GM21526 (cell line): ENCODE measurements around the gene ADCY5.

ENCODE experiments used
- ATAC-seq: cut with Tn5 transposase; IDR thresholded peaks from one replicate; pipeline ENCODE4 v1.9.1; 2021; ENCODE audit warnings: moderate library complexity; ENCODE audit not compliant: unreplicated experiment, low FRiP score

ADCY5 gene

DNA sequence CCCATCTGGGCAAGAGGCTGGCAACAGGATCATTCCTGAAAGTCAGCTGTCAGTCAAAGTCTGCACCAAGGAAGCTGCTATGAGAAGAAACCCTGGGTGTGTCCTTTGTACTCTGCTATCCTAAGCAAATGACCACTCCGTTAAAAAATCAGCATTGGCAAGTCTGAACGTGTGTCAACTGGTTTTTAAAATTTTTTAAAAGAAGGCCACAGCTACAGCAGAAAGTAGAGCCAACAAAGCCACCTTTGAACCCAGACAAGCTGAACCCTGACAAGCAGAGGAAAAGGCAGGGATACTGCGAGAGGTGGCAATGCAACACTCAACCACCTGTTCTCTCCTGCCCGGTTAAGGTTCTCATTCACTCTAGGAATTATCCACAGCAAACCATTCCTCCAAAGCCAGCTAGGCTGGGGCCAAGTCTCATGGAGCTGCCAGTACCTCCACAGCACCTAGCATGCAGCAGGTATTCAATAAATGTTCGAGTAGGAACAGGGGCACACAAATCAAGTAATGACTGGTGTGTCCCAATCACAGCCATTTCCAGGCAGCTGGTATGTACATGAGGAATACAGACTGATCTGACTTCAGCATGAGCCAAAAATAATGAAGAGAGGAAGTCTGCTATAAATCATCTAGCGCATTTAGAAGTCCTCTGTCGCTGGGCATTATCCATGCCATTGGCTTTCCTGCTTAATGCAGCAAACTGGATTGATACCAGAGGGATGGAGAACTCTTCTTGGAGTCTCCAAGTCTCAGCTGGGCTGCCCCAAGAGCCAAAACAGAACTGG lies 76.0 kb downstream of the ADCY5 start:
- ATAC-seq = no peak

DNA sequence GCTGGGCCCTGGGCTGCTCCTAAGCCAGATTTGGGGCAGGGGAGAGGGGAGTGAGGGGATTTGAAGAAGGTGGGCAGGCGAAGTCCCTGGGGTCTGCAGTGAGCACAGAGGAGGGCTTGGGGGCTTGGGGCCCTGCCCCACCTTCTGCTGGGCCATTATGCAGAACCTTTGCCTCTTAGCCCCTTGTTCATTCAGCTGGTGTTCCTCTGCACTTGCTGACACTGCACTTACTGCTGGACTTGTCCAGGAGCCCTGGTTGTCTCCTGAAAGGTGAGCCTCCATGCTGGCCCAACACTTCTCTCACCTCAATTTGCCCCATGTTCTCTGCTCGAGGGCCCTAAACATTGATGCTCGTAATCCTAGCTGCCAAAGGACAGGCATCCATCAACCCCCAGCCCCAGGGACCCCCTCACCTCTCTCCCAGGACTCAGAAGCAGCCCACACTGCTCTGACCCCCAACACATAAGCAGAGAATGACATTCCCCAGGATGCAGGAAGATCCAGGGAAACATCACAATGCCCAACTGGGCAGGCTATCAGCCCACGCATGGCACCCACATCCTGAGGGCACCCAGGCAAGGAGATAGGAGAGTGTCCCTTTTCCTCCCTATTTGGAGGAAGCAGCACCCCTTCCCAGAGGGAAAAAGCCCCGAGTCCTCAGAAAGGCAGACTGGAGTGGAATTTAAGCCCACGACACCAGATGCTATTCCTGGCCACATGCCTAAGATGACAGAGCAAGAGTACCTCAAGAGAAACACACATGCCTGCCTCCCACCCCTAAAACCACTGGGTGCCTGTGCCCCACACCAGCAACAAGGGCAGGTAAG lies 76.8 kb downstream of the ADCY5 start:
- ATAC-seq = no peak

DNA sequence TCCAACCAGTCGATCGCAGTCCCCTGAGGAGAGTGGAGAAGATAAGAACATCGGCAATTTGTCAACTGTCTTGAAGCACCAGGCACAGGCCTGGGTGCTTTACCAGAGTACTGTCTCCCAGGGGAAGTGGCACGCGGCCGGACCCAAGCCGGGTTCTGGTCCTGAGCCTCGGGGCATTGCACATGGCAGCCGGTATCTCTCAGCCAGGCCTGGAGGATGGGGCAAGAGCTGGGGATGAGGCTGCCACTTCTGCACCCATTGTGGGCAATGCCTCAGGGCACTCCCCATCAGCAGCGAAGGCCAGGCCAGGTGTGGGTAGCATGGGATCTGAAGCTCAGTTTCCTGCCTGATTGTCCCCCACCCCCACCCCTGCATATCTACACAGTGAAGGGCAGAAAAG lies 77.5 kb downstream of the ADCY5 start:
- no peak for ATAC-seq

DNA sequence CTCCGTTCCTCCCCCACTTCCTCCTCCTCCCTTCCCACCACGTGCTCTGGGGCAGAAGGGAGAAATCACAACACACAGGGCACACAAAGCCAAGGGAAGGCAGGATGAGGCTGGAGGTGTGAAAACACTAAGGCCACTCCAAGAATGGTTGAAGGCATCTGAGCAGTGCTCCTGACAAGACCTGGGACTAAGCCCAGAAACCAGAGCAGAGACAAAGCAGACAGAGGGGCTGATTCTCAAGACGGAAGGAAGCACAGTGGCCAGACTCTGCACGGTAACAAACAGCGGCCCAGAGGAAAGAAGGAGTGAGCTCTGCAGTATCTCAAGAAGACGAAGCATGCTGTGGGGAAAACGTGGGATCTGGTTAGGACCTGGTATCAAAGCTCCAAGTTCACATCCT lies 78.1 kb downstream of the ADCY5 start:
- ATAC-seq = no peak

DNA sequence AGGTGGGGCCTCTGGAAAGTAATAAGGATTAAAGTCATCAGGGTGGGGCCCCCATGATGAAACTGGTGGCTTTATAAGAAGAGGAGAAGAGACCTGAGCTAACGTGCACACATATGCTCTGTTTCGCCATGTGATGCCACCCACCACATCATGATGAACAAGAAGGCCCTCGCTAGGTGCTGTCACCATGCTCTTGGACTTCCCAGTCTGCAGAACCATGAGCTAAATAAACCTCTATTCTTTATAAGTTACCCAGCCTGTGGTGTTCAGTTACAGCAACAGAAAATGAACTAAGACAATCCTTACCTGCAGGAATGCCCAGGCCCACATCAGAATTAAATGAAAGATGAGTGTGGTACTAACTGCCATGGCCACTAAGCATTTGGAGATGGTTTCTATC lies 79.8 kb downstream of the ADCY5 start:
- no peak for ATAC-seq

DNA sequence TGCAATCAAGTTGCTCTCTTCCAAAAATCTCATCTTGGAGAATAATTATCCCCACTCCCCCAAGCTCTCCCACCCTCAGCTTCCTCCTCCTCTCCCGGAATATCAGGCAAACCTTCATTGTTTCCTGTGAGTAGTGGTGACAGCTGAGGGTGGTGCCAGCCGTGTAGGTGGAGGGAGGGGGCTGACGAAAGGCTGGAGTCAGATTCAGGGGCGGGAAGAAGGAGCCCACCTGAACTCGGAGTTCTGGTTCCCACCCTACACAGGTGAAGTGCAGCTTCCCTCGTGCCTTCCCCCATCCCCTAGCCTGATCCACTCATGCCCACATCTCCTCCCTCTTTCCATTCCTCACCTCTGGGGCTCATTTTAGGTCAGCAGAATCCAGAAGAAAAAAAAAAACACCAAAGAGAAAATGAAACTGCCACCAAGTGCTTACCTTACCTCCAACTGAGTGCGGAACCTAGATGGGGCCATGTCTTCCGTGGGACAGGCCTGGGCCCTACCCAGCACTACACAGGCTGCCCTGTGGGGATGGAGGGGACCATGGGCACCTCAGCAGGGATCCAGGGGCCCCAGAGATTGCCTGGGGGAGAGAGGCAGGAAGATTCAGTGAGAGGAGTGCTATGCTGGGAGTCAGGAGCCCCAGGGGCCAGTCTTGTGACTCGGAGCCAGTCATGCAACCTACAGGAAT lies 81.3 kb downstream of the ADCY5 start:
- ATAC-seq = no peak

DNA sequence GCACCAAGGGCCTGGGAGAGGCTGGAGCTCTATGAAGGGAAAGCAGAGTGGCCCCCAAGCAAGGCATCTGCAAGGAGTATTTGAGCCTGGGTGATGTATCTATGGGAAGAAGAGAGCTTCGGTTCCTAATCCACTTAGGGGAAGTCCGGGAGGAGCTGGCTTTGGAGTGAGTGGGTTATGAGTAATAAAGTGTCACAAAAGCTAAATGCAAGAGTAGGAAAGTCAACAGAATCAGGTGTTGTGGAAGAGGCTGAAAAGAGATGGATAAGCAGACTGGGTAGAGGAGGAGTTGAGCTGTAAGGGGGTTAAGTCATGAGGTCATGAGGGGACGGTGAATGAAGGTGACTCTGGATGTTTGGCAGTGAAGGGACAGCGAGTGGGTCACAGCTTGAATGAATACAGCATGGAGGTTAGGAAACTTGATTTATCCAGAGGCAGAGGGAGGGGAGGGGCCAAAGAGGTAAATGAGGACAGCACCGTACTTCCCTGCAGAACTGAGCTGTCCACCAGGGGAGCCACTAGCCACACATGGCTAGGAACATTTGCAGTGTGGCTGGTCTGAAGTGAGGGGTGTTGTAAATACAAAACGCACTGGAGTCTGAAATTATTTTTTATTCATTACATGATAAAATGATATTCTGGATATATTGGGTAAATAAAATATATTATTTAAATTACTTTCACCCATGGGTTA lies 83.3 kb downstream of the ADCY5 start:
- no peak for ATAC-seq

- ATAC-seq = no peak
These were observed 87.8 kb downstream of the ADCY5 start for GRCh38 chr3:123361071-123361470.

DNA sequence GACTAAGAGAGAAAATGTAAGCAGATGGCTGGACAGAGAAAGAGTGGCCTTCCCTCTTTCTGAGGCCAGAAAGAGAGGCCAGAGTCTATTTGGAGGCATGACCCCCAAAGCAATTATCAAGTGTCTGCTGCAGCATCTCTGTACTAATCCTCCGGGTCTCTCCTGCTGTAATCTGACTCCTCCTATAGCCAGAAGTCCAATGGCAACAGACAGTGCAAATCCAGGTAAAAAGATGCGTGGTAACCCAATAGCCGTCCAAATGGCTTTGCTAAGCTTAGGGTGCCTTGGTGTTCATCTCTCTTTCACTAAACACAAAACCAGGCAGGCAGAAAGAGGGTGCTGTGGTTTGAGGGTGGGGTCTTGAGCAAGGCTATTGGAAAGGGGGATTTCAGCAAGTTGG lies 91.6 kb downstream of the ADCY5 start:
- no peak for ATAC-seq

- no peak for ATAC-seq
These were observed 95.0 kb downstream of the ADCY5 start for GRCh38 chr3:123353850-123354233.

- ATAC-seq = no peak
These were observed 95.6 kb downstream of the ADCY5 start for GRCh38 chr3:123353227-123353849.

- ATAC-seq = no peak
These were observed 96.7 kb downstream of the ADCY5 start for GRCh38 chr3:123352134-123352554.

DNA sequence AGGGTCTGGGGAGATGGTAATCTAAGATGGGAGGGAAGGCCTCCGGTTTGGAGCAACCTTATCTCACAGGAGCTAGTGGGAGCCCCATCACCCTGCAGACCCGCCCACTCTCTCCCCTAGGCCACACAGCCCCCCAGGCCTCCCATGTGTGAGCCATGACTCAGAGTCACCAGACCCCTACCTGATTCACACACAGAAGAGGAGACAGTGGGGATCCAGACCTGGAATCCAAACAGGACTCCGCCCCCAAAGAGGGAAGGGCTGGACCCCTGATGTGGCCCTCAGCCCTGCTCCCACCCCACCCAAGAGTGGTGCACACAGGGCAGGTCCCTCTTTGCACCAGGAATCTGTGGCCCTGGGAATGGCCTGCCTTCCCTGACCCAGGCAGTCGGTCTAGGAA lies 97.4 kb downstream of the ADCY5 start:
- ATAC-seq = no peak

GRCh38 chr3:123350971-123351370 lies 97.9 kb downstream of the ADCY5 start:
- ATAC-seq = no peak

GRCh38 chr3:123349566-123350435 lies 99.1 kb downstream of the ADCY5 start:
- ATAC-seq = no peak

DNA sequence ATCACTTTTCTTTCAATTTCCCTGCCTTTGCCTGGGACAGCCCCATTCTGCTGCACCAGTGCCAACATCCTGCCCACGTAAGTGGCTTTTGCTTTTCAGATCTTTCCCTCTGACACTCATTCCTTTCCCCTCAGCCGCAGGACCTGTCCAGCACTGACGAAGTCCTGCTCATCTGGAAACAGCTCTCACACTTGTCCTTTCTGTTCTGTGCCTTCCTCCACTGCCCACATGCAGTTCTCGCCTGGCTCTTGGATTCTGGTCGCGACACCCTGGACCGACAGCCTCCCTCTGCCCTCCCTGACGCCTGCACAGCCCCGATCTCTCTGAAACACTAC lies 99.7 kb downstream of the ADCY5 start:
- ATAC-seq = no peak

- ATAC-seq = no peak
These were observed 100.3 kb downstream of the ADCY5 start for GRCh38 chr3:123348471-123349200.

- no peak for ATAC-seq
These were observed 101.1 kb downstream of the ADCY5 start for GRCh38 chr3:123347691-123348264.
